Astrocyte of the spinal cord (primary cell): ENCODE data around the gene RBM44.

Experiments used
- DNase-seq: peaks from one replicate; pipeline ENCODE4 v3.0.0; 2011; ENCODE audit warnings: low read depth, low spot score
- H3K4me3 ChIP-seq: 2 replicates; pipeline ENCODE4 v1.5.1; 2011; ENCODE audit warnings: low read depth, mild to moderate bottlenecking, low read length, moderate library complexity
- CTCF ChIP-seq: IDR thresholded peaks from 2 replicates; pipeline ENCODE4 v1.5.1; 2012; ENCODE audit warnings: low read depth, mild to moderate bottlenecking, low read length, inconsistent platforms
- in situ Hi-C: cut with HindIII; loops from 2 replicates; pipeline ENCODE4 v1.10.0; 2017; ENCODE audit warnings: low sequenced_read_pairs

Gene RBM44

GRCh38 chr2:237879058-237879430, 80.5 kb downstream of the RBM44 start:
- no peak overlapping the region for H3K4me3 ChIP-seq
- no peak for TF ChIP-seq CTCF
- peak; percentile 75 for DNase-seq
- in situ Hi-C loops = no loop called here

- in situ Hi-C loops = no loop called here
These were observed 81.5 kb downstream of the RBM44 start for GRCh38 chr2:237879991-237880560.

GRCh38 chr2:237882510-237883481, 84.2 kb downstream of the RBM44 start:
- no peak for DNase-seq
- in situ Hi-C loops = no loop called here
- no peak overlapping the region for H3K4me3 ChIP-seq
- no peak for TF ChIP-seq CTCF

More at GRCh38 chr2:237879991-237880560, 81.5 kb downstream of the RBM44 start:
- no peak for TF ChIP-seq CTCF
- no peak overlapping the region for H3K4me3 ChIP-seq
- DNase-seq = no peak

- no peak overlapping the region for H3K4me3 ChIP-seq
- in situ Hi-C loops = no loop called here
- DNase-seq = no peak
- no peak for TF ChIP-seq CTCF
These were observed 85.4 kb downstream of the RBM44 start for GRCh38 chr2:237883951-237884446.

- in situ Hi-C loops = no loop called here
These were observed 86.1 kb downstream of the RBM44 start for GRCh38 chr2:237884681-237885080.

More at GRCh38 chr2:237884681-237885080, 86.1 kb downstream of the RBM44 start:
- TF ChIP-seq CTCF = no peak
- no peak overlapping the region for H3K4me3 ChIP-seq
- DNase-seq = no peak
